Activated gamma-delta T cell treated with anti-CD3 and anti-CD28 coated beads, Interleukin-2, amount 50 U/mL, for 16 hours (primary cell): ENCODE measurements around the gene PPP1R2B.
"Not testable (repeated sequence)": the region's sequence is repeated elsewhere in the genome, so short reads cannot be mapped to it uniquely, and the experiment has no call there.

Experiments used
- DNase-seq: peaks from one replicate; pipeline ENCODE4 v3.0.0-alpha.2; 2020; ENCODE audit warnings: low read depth

Gene PPP1R2B

GRCh38 chr5:156850206-156850751, at the start of gene PPP1R2B:
TSS of gene PPP1R2B (plus strand) at chr5:156850295. CDS start at chr5:156850563, 268 bp downstream.
- no peak for DNase-seq

DNA sequence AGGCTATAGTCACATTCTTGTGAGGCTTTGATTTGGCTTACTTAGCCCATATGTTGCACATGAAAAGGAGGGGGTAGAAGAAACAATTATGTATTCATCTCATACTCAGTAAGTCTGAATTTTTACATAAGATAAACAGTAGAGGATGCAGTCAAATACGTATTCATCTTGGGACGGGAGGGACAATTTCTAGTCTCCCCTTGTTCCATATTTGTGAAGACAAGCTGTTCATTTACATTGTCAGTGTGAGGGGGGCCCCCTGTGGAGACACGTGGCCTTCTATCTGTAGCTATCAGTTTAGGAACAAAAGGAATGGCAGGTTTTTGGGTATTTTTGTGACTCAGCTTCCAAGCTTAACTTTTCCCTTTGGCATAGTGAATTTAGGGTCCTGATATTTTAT, 49.2 kb upstream of the PPP1R2B start:
- no peak for DNase-seq

DNA sequence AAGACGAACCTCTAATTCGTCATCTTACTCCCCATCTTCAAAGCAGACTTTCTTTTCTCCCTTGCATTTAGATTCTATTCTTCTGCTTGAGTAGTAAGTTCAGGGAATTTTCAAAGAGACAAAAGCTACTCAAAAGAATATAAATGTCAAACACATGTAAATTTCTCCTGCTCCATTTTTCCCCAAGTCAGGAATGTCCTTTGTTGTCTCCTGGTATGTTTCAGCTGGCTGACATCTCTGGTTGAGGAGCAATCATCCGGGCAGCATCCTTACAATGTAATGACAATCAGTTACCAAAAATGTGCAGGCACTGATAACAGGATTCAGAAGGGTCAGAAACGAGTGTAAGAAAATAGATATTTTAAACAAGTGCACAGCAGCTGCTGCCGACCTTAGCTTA, 47.6 kb upstream of the PPP1R2B start:
- no peak for DNase-seq

DNA sequence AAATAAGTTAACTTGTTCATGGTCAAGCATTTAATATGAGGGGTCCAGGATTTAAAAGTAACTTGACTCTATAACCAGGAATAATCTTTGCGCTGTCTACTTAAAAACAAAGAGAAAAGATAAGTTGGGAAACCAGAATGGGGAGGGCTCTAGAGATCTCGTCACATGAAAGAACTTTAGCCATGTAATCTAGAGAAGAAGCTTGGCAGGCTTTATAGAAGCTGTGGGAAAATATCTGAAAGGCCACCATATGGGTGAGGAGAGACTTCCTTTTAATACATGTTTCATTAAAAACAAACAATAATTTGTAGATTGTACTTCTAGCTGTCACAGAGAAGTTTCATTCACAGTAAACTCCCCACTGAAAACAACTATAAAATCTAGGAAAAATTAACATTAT, 46.7 kb upstream of the PPP1R2B start:
- no peak for DNase-seq

GRCh38 chr5:156812959-156813358, 37.1 kb upstream of the PPP1R2B start:
- DNase-seq, result no peak

DNA sequence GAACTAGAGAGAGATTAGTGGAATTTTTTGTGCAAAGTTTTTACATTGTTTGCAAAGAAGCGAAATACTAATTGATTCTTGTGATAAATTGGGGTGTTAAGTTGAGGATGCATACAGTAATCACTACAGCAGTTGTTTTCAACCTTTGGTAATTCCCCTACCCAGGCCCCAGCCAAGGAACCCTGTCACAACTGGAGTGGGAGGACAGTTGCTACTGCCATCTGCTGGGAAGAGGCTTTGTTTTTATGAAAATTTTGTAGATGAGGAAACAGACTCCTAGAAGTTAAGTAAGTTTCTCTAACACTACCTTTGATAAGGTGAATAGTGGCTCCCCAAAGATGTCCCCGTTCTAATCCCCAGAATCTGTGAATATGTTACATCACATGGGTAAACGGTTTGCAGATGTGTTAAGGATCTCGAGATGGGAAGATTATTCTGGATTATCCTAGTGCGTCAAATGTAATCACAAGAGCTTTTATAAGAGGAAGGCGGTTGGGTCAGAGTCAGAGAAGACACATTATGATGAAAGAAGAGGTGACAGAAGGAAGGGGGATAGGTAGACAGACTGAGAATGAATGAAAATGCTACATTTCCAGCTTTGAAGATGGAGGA, 34.0 kb upstream of the PPP1R2B start:
- no peak for DNase-seq

- no peak for DNase-seq
Measured at GRCh38 chr5:156819537-156819936, 30.6 kb upstream of the PPP1R2B start.

- DNase-seq, result no peak
Measured at GRCh38 chr5:156819967-156820581, 30.0 kb upstream of the PPP1R2B start.

- DNase-seq, result no peak
Measured at GRCh38 chr5:156824241-156824640, 25.9 kb upstream of the PPP1R2B start.

GRCh38 chr5:156824800-156825199, 25.3 kb upstream of the PPP1R2B start:
- DNase-seq, result no peak

- DNase-seq, result no peak
Measured at GRCh38 chr5:156825688-156826087, 24.4 kb upstream of the PPP1R2B start.

- no peak for DNase-seq
Measured at GRCh38 chr5:156826150-156826549, 23.9 kb upstream of the PPP1R2B start.

- DNase-seq, result no peak
Measured at GRCh38 chr5:156834916-156835315, 15.2 kb upstream of the PPP1R2B start.

DNA sequence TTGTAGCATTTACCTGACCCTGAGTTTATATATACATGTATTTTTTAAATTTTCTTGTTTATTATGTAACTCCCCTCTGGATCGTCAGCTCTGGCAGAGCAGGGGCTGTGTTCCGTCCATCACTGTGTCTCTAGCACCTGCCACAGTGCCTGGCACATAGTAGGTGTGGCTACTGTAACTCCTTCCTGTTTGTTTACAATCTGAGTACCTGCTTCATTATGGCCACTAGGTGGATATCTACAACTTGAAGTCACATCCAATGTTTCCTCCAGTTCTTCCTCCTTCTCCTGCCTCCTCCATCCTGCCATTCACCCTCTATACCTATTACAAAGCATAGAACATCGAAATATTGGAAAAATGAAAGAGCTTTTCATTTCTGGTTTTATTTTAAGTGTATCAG, 14.2 kb upstream of the PPP1R2B start:
- no peak for DNase-seq

DNA sequence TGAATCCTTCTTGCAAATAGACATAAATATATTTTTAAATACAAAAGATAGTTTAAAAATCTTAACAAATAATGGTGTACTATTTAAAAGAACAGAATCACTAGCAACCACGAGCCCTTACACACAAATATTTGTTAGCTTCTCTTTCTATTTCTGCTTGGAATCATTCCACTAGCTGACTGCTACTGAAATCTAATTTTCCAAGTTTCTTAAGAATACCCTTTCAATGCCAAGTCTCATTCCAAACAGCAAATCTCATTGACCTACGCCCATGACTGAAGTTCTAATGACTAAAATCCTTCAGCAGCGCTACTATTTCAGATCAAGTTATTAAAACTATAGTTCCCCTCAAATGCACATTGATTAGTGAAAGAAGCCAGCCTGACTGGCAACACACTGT, 13.2 kb upstream of the PPP1R2B start:
- DNase-seq, result no peak

DNA sequence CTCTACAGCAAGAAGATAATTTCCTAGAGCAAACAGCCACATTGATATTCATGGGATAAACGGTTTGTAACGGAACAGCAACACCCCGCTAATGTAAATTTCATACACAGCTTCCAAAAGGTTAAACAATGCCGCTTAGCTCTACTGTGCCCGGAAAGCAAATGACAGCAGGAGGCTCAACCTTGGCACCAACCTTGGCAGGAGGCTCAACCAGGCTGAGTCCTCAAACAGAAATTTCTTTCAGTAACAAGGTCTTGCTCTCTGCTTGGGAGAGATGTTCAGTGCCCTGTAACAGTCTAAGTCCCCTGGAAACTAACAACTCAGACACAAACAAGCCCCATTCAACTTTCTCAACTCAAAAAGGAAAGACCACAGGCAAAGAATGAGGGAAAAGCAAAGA, 11.1 kb upstream of the PPP1R2B start:
- no peak for DNase-seq

DNA sequence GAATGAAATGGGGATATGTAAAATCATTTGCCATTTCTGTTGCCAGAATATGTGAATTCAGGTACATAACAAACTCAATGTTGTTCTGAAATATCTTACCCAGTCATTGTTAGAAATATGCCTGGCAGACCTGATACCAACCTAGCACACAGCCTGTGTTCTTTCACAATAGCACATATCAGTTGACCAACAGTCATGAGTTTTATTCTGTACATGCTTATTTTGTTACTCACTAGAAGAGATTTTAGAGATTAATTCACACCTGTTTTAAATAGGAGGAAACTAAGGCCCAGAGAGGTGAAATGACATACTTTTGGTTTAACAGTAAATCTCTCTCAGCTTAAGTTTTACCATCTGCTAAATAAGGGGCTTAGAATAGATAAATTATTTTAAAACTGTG, 8.4 kb upstream of the PPP1R2B start:
- no peak for DNase-seq

- no peak for DNase-seq
Measured at GRCh38 chr5:156846914-156847313, 3.2 kb upstream of the PPP1R2B start.

DNA sequence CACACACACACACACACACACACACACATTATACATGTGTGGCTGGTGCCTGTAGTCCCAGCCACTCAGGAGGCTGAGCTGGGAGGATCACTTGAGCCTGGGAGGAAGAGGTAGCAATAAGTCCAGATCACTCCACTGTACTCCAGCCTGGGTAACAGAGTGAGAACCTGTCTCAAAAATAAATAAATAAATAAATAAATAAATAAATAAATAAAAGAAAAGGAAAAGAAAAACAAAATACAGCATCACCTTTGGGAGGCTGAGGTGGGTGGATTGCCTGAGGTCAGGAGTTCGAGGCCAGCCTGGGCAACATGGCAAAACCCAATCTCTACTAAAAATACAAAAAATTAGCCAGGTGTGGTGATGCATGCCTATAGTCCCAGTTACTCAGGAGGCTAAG, 1.6 kb upstream of the PPP1R2B start:
- DNase-seq, result not testable (repeated sequence)

GRCh38 chr5:156851880-156852279, 1.8 kb downstream of the PPP1R2B start:
- DNase-seq, result no peak

- not testable (repeated sequence) for DNase-seq
Measured at GRCh38 chr5:156853055-156853454, 3.0 kb downstream of the PPP1R2B start.

DNA sequence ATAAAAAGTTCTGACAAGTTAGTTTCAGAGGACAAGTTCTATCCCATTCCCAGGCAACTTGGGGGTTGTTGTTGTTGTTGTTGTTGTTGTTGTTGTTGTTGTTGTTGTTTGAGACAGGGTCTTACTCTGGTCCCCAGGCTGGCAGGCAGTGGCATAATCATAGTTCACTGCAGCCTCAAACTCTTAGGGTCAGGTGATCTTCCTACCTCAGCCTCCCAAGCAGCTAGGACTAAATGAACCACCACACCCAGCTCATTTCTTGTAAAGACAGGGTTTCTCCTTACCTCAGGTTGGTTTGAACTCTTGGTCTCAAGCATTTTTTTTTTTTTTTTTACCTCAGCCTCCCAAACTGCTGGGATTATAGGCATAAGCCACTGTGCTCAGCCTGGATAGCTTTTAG, 15.3 kb downstream of the PPP1R2B start:
- DNase-seq, result no peak

DNA sequence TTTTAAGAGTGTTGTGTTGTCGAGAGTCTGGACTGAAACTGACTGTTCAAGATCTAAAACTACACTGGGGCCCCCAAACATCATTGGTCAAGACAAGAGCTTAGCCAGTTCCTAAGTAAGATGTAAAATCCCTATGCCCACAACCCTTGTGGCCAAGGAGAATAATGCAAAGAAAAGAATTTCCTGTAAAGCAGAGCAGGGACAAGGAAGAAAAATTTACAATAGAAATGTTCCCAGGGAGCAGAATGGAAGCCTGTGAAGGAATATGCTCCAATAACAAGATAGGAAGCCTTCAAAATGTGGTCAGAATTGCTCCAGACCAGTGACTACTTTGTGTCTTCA, 20.4 kb downstream of the PPP1R2B start:
- no peak for DNase-seq

GRCh38 chr5:156871212-156871611, 21.1 kb downstream of the PPP1R2B start:
- DNase-seq, result no peak
